ENCODE results near the gene PHEX. TPM values are rescaled to one million over a fixed set of nuclear protein-coding genes. Genes with fewer than 3 reads are reported as not detected.

The PHEX gene
- total RNA-seq, 2 donors from 2014 or later, result 1.4 to 1.9 TPM

DNA sequence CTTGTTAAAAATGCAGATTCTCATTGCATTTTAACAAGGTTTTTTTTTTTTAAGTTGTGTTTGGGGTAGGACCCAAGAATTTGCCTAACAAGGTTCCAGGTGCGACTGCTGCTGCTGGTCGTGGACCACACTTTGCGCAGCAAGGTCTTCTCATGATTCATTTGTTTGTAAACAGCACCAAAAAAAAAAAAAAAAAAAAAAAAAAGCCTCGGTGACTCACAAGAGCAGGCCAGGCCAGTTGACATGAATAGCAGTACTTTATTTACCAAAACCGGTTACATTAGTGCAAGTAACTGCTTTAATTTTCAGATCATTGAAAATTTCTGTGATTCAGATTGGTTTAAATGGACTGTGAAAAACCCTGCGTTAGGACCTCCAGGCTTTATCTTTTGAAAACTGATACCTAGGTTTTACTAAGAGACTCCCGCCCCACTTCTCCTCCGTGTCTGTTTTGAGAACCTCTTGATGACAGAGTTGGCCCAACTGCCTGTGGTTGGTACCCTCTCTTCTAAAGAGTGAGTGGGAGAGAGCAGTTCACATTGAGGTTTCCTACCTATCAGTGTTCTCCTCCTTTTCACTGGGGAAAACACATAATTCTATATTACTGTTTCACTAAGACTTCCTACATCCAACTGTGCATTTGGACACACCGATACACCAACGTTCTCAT, 86.2 kb downstream of the PHEX start:
- Mint-ChIP-seq H3K9me3 (no peaks in the 10 kb centered on the region), H3K36me3 (ENCODE audit: insufficient read depth in 2 of 2) (no peaks in the 10 kb centered on the region), H3K27me3 (ENCODE audit: low read depth) (no peaks in the 10 kb centered on the region), H3K27ac (no peak overlapping the region), H3K4me3 (no peak overlapping the region), H3K4me1 (ENCODE audit: low read depth) (no peaks in the 10 kb centered on the region)
- DNase-seq, result no peak
- ATAC-seq (replicated peaks in 1 of 2), result no peak

DNA sequence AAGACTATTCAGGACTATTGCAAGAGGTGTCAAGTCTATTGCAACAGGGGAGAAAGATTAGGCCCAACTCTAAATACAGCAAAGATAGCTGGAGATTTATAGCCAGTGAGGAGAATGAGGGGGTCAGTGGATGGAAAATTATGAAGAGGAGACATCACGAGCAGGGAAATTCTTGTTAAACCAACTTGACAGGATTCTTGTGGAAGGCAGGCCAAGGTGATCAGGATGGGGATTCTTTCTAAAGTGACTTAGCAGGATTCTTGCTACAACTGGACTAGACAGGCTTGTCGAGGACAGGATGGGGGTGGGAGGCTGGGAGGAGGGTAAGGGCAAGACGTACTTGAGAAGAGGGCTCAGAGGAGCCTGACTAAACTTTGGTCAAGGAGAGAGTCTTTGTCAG, 89.0 kb downstream of the PHEX start:
- Mint-ChIP-seq H3K27ac (no peak overlapping the region), H3K27me3 (ENCODE audit: low read depth) (peaks cover 2% of the 10 kb centered on the region), H3K9me3 (no peaks in the 10 kb centered on the region), H3K4me3 (no peak overlapping the region), H3K4me1 (ENCODE audit: low read depth) (no peaks in the 10 kb centered on the region), H3K36me3 (ENCODE audit: insufficient read depth in 2 of 2) (no peaks in the 10 kb centered on the region)
- DNase-seq (no peak), ATAC-seq (replicated peaks in 1 of 2) (no peak)

DNA sequence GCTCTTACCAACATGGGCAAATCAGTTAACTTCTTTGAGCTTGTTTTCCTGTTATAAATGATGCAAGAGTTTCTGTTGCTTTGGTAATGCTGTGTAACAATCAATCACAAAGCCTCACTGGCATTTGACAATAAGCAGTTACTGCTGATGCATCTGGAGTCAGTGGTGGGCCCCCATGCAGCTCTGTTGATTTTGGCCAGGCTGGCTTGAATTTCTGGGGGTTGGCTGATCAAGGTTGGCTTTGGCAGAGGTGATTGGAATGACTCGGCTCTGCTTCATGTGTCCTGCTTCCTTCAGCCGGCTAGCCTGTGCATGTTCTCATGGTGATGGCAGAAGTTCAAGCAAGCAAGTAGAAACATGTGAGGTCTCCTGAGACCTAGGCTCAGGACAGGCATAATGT, 90.4 kb downstream of the PHEX start:
- Mint-ChIP-seq H3K9me3 (no peaks in the 10 kb centered on the region), H3K27ac (no peak overlapping the region), H3K4me3 (no peak overlapping the region), H3K27me3 (ENCODE audit: low read depth) (peaks cover 8% of the 10 kb centered on the region), H3K36me3 (ENCODE audit: insufficient read depth in 2 of 2) (no peaks in the 10 kb centered on the region), H3K4me1 (ENCODE audit: low read depth) (no peaks in the 10 kb centered on the region)
- DNase-seq, result no peak
- no peak for ATAC-seq (replicated peaks in 1 of 2)

DNA sequence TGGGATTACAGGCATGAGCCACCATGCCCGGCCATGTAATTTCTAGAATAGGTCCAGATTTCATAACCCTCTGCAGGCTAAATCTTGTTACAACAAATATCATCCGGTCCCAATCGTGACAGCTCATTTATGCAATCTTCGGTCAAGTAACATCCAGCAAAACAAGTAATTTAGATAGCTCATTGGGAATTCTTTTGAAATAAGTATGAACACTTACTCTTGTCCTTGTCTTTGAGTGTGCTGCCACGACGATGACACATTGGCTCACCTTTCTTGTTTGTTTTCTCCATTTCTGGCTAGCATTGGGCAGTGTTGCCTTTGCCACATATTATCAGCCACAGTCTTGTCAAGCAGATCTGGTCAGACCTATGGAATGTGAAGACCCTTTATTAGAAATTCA, 92.0 kb downstream of the PHEX start:
- Mint-ChIP-seq H3K4me3 (no peak overlapping the region), H3K9me3 (no peaks in the 10 kb centered on the region), H3K27ac (no peak overlapping the region), H3K27me3 (ENCODE audit: low read depth) (peaks cover 10% of the 10 kb centered on the region), H3K36me3 (ENCODE audit: insufficient read depth in 2 of 2) (no peaks in the 10 kb centered on the region), H3K4me1 (ENCODE audit: low read depth) (no peaks in the 10 kb centered on the region)
- DNase-seq (no peak), ATAC-seq (replicated peaks in 1 of 2) (no peak)

DNA sequence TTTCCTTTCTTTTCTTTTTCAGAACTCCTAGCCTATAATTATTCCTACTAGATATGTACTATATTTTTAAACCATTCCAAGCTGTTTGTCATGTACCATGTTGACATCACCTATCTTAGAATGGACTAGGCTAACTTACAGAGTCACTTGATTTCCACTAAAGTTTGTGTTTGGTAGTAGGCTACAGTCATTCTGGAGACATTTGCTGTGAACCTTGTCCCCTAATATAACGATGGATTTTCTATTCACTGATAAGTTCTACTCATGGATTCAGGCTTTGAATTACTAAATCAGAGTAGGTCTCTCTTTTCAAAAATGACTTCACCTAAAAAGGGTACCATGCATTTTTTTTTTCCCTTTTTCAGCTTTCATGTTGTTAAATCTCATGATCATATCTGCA, 93.4 kb downstream of the PHEX start:
- DNase-seq (no peak), ATAC-seq (replicated peaks in 1 of 2) (no peak)
- H3K27me3 Mint-ChIP-seq (ENCODE audit: low read depth), result peaks cover 24% of the 10 kb centered on the region
- no peak overlapping the region for H3K4me3 Mint-ChIP-seq
- no peak overlapping the region for H3K27ac Mint-ChIP-seq
- no peaks in the 10 kb centered on the region for H3K4me1 Mint-ChIP-seq (ENCODE audit: low read depth)
- no peaks in the 10 kb centered on the region for H3K36me3 Mint-ChIP-seq (ENCODE audit: insufficient read depth in 2 of 2)
- H3K9me3 Mint-ChIP-seq, result no peaks in the 10 kb centered on the region

DNA sequence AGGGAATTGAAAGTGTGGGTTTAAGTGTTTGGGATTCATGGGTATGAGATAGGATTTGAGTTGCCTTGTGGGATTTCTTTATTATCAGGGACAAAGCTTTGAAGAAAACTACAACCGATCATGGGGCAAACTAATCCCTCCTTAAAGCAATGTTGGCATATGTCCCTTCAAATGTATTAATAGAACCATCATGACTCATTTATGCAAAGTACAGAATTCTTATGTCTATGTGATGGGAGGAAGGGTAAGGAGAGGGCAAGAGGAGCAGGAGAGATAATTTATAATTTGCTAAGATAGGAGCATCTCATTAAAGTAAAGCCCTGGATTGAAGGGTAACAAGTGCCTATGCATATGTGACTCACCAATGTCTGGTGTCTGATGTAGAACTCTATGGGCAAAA, 94.2 kb downstream of the PHEX start:
- H3K9me3 Mint-ChIP-seq, result no peaks in the 10 kb centered on the region
- no peak for ATAC-seq (replicated peaks in 1 of 2)
- no peaks in the 10 kb centered on the region for H3K36me3 Mint-ChIP-seq (ENCODE audit: insufficient read depth in 2 of 2)
- H3K27ac Mint-ChIP-seq, result no peak overlapping the region
- H3K4me3 Mint-ChIP-seq, result no peak overlapping the region
- no peaks in the 10 kb centered on the region for H3K4me1 Mint-ChIP-seq (ENCODE audit: low read depth)
- DNase-seq, result no peak
- H3K27me3 Mint-ChIP-seq (ENCODE audit: low read depth), result peaks cover 33% of the 10 kb centered on the region

DNA sequence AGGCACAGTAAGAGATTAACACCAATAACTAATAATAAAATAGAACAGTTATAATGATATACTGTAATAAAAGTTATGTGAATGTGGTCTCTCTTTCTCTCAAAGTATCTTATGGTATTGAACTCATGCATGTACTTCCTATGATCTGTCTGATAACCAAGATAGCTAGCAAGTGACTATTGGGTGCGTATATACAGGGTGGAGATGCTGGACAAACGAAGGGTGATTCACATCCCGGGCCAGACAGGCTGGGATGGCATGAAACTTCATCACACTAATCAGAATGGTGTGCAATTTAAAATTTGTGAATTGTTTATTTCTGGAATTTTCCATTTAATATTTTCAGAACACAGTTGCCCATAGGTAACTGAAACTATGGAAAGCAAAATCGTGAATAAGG, 96.8 kb downstream of the PHEX start:
- Mint-ChIP-seq H3K27me3 (ENCODE audit: low read depth) (peaks cover 37% of the 10 kb centered on the region), H3K4me3 (no peak overlapping the region), H3K9me3 (no peaks in the 10 kb centered on the region), H3K36me3 (ENCODE audit: insufficient read depth in 2 of 2) (no peaks in the 10 kb centered on the region), H3K4me1 (ENCODE audit: low read depth) (no peaks in the 10 kb centered on the region), H3K27ac (no peak overlapping the region)
- ATAC-seq (replicated peaks in 1 of 2) (no peak), DNase-seq (no peak)

DNA sequence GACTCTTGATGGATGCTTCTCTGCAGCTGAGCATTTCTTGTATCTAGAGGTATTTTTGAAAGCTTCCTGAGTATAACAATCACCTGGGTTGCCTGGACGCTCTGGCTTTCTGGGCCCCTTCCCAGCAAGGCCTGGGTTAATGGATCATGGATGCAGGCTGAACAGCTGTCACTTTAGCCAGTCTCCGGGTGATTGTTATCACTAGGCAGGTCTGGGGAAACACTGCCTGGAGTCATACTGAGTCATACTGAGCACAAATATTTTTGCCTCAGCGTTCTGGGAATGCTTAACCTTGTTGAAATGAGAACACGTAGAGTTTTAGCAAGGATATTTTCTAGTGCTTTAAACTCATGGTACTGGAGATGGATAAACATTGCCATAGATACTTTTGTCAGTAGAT, 102.6 kb downstream of the PHEX start:
- Mint-ChIP-seq H3K4me1 (ENCODE audit: low read depth) (peaks cover 10% of the 10 kb centered on the region), H3K4me3 (no peak overlapping the region), H3K27ac (no peak overlapping the region), H3K36me3 (ENCODE audit: insufficient read depth in 2 of 2) (no peaks in the 10 kb centered on the region), H3K9me3 (no peaks in the 10 kb centered on the region), H3K27me3 (ENCODE audit: low read depth) (peaks cover 30% of the 10 kb centered on the region)
- no peak for DNase-seq
- ATAC-seq (replicated peaks in 1 of 2), result no peak

DNA sequence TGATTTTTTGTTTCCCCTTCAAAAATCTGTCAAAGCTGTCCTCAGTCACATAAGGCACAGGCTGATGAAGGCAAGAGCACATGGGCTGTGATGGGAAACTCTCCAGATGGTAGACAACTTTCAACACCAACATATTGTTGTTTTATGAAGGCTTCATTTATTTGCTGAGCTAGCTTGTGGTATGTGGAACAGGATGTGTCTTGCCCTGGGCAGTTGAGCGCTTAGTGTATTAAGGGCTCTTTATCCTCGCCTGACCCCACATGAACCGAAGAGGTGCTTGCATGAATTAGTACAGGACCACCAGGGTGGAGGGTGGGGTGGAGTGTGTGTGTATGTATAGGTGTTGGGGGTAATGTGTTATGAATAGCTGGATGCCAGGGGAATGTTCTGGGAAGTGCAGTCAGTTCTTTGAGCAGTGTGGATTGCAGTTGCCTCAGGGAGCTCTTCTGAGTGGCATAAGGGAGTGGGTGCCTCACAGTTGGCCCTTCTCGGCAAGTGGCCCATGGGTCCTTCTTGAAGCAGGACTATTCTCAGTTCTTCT, 103.1 kb downstream of the PHEX start:
- DNase-seq (no peak), ATAC-seq (replicated peaks in 1 of 2) (no peak)
- H3K9me3 Mint-ChIP-seq, result no peaks in the 10 kb centered on the region
- peaks cover 10% of the 10 kb centered on the region for H3K4me1 Mint-ChIP-seq (ENCODE audit: low read depth)
- no peak overlapping the region for H3K4me3 Mint-ChIP-seq
- H3K27ac Mint-ChIP-seq, result no peak overlapping the region
- peaks cover 24% of the 10 kb centered on the region for H3K27me3 Mint-ChIP-seq (ENCODE audit: low read depth)
- no peaks in the 10 kb centered on the region for H3K36me3 Mint-ChIP-seq (ENCODE audit: insufficient read depth in 2 of 2)

DNA sequence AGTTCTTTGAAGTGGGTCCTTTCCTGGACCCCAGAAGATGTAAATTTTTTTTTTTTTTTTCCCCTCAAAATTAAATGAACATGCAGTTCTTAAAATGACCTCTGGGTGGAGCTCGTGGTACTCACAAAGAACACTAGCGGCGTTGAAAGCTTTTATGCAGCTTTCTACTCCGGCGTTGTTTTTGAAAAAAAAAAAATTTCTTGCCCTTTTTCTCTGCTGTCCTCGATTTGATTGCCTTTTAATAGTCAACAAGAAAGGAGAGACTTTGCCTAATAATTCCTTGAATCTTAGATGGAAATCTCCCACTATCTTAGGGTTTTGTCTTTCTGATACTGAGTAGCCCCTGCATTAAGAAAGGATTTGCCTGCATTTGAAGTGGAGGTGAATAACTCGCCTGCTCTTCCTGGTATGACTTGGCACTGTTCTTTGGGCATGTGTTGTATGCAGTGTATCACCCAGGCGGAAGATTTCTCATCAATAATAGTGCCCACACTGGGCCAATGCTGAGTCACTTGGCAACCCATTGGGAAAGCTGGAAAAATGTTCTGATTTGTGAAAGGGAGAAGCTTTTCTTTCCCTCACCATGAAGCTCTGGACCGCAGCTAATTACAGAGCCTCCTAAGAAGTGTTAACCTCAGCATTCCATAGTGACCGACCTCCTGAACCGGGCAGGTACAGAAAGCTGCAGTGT, 104.0 kb downstream of the PHEX start:
- DNase-seq (peak; percentile 8 to 9), ATAC-seq (replicated peaks in 1 of 2) (peak in 1 of 2 donors; percentile 43)
- H3K4me1 Mint-ChIP-seq (ENCODE audit: low read depth), result peaks cover 10% of the 10 kb centered on the region
- no peak overlapping the region for H3K27ac Mint-ChIP-seq
- no peaks in the 10 kb centered on the region for H3K36me3 Mint-ChIP-seq (ENCODE audit: insufficient read depth in 2 of 2)
- H3K27me3 Mint-ChIP-seq (ENCODE audit: low read depth), result peaks cover 15% of the 10 kb centered on the region
- H3K9me3 Mint-ChIP-seq, result no peaks in the 10 kb centered on the region
- H3K4me3 Mint-ChIP-seq, result peak overlapping the region in 1 of 2 donors; percentile 58

DNA sequence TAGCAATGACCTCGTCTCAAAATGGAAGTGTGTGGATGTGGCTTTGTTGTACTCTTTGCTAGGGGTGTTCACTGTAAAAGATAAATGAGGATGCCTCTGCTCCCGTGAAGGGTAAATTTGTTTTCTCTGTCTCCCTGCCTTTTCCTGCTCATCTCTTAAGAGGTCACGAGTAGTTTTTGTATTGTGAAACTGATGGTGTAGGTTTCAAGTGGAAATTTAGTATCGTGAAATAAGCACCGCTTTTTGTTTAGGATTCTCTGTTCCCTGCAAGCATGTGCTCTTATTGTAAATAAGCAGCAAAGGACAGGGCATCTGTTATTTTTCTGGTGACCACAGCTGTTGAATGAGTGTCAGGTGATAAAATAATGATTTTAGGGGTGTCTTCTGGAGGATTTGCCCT, 104.6 kb downstream of the PHEX start:
- Mint-ChIP-seq H3K4me3 (no peak overlapping the region), H3K9me3 (no peaks in the 10 kb centered on the region), H3K27me3 (ENCODE audit: low read depth) (peaks cover 10% of the 10 kb centered on the region), H3K36me3 (ENCODE audit: insufficient read depth in 2 of 2) (no peaks in the 10 kb centered on the region), H3K4me1 (ENCODE audit: low read depth) (peaks cover 10% of the 10 kb centered on the region), H3K27ac (no peak overlapping the region)
- no peak for ATAC-seq (replicated peaks in 1 of 2)
- DNase-seq, result no peak

DNA sequence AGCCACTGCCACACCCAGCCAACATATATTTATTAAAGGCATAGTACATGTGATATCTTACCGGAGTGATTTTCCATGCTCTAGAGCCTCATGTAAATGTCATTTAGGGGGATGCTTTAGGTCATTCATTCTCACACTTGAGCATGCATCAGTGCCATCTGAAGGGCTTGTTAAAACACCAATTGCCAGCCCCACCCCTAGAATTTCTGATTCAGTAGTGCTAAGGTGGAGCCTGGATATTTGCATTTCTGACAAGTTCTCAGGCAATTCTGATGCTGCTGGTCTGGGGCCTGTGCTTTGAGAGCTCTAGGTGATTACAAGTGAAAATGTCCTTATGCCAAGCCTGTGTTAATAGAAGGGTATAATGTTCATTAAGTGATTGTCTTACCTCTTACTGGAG, 107.7 kb downstream of the PHEX start:
- Mint-ChIP-seq H3K27me3 (ENCODE audit: low read depth) (peaks cover 18% of the 10 kb centered on the region), H3K9me3 (no peaks in the 10 kb centered on the region), H3K4me1 (ENCODE audit: low read depth) (peaks cover 10% of the 10 kb centered on the region), H3K36me3 (ENCODE audit: insufficient read depth in 2 of 2) (no peaks in the 10 kb centered on the region), H3K4me3 (no peak overlapping the region), H3K27ac (no peak overlapping the region)
- DNase-seq (no peak), ATAC-seq (replicated peaks in 1 of 2) (no peak)

DNA sequence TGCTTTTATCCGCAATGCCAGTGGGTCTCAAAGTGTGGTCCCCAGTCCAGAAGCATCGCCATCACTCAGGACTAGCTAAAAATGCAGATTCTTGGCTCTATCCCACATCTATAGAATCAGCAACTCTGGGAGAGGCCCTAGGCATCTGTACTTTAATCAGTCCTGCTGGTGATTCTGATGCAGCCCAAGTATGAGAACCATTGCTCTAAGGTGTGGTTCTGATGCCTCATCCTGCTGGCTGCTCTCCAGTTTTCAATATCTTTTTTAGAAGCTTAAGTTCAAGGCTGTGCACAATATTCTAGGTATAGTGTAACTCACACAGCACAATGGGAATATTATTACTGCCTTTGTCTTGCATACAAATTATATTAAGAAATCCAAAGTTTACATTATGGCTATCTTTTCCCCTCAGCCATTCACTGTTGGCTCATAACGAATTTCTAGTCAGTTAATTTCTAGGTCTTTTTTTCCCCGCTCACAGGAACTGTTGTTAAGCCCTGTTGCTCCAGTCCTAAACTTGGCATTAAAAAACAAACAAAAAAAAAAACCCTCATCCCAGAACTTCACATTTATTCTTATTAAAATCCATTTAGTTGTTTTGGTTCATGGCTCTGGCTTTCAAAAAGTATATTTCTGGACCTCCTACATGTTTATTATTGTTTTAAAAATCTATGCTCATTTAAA, 109.1 kb downstream of the PHEX start:
- peaks cover 4% of the 10 kb centered on the region for H3K4me1 Mint-ChIP-seq (ENCODE audit: low read depth)
- H3K27me3 Mint-ChIP-seq (ENCODE audit: low read depth), result peaks cover 22% of the 10 kb centered on the region
- H3K4me3 Mint-ChIP-seq, result no peak overlapping the region
- no peaks in the 10 kb centered on the region for H3K9me3 Mint-ChIP-seq
- H3K27ac Mint-ChIP-seq, result no peak overlapping the region
- ATAC-seq (replicated peaks in 1 of 2) (no peak), DNase-seq (no peak)
- no peaks in the 10 kb centered on the region for H3K36me3 Mint-ChIP-seq (ENCODE audit: insufficient read depth in 2 of 2)
